ENCODE data around the gene PC.

DNA sequence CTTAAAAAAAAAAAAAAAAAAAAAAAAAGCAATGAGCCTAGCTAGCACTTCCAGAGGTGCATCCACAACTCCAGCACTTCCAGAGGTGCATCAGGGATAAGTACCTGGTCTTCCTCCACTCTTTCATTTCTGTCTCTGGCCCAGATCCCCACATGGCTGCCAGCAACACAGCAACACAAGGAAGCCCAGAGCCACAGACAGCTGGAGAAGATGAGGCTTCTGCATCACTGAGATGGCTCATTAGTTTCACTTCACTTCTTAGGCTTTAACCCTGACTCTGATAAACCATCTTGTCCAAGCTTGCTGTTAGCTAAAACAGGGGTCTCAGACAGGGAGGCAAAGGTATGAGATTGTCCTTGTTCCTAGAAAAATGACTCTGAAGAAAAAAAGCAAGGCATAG is 35.6 kb downstream of the PC start:
- TF ChIP-seq CTCF (conservative IDR thresholded peaks at IDR 0.05; ENCODE audit: low read depth, low read length) (no peak), EZH2 (IDR thresholded peaks at IDR 0.05; ENCODE audit: borderline replicate concordance, low read depth, low read length, poor library complexity, severe bottlenecking) (no peak)

All from A673 (cell line).